Activated CD8-positive, alpha-beta memory T cell treated with anti-CD3 and anti-CD28 coated beads for 4 hours (primary cell): ENCODE data around the gene BMAL1.

Source experiments
- DNase-seq, 2 donors: peaks; one replicate each; pipeline ENCODE4 v3.0.0-alpha.2; 2020; ENCODE audit warnings: low read depth in 2 of 2

BMAL1 gene

DNA sequence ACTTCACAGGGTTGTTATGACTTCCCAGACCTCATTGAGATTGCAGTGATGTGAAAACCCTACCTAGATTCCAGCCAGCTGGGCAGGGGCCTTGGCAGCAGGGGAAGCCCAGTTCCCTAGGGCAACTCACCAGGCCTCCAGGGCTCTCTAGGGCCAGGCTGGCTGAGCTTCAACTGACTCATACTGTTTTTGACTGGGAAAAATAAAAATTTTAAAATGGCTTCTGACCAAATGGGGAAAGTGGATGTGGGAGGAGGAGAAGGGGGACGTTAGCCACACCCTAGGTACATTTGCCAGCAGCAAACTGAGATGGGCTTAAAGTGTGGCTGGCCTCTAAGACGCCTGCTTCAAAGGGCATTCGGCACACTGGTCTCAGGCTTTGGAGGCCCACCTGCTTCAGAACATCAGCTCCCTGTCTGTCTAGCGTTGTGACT lies 39.0 kb downstream of the BMAL1 start:
- DNase-seq: no peak

DNA sequence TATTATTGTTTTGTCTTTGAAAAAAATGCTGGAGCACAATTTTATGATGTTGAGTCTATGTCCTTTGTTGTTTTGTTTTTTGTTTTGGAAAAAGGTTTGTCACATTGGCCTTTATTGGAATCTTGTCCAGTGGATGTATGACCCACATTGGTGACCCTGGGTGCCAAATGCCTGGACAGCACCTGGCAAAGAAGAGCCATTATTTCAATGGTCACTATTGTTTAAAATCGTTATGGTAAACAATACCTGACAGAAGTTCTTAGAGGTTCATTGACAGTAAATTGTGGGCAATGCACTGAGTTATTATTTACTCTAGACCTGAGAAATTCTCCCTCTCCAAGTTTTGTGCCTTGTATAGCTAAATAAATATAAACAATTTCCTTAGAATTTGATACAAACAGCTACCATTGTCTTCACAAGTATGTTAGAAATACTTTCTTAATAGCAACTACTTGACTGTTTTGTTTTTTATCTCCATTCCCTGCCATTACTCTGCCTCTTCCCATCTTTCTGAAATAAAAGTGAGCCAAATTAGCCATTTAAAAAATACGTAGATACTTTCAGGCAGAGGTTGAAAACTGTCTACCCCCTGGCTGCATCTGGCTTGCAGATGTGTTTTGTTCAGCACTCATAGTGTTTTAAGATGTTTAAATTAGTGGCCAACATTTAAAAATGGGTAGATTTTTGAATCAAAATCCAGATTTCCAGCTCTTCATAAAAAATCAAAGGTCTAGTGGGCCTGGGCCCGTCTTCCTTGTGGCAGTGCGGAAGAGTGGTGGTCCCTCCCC lies 39.9 kb downstream of the BMAL1 start:
- no peak for DNase-seq

- no peak for DNase-seq
These were observed 41.1 kb downstream of the BMAL1 start for GRCh38 chr11:13318498-13319295.

GRCh38 chr11:13320688-13321087 lies 43.1 kb downstream of the BMAL1 start:
- no peak for DNase-seq

- no peak for DNase-seq
These were observed 43.8 kb downstream of the BMAL1 start for GRCh38 chr11:13321431-13321830.

- DNase-seq: no peak
These were observed 46.6 kb downstream of the BMAL1 start for GRCh38 chr11:13324141-13324540.

GRCh38 chr11:13324709-13325108 lies 47.1 kb downstream of the BMAL1 start:
- no peak for DNase-seq

- DNase-seq: no peak
These were observed 49.8 kb downstream of the BMAL1 start for GRCh38 chr11:13327421-13327820.

DNA sequence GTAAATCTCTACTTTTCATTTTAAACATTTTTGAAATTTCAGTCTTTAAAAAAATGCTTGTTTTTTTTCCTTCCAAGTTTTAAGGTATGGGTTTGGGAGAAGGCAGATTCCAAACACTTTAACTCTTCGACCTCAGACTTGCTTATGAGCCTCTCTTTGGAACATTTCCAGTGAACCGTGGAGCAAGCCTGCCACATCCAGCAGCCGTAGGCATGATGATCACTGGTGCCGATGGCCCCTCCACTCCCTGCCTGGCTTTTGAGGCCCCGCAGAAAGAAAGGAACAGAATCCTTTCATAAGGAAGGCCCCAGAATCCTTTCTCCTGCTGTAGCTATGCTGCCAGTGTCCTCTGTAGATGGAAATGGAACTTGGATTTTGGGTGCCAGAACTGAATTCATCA lies 50.7 kb downstream of the BMAL1 start:
- DNase-seq: no peak

DNA sequence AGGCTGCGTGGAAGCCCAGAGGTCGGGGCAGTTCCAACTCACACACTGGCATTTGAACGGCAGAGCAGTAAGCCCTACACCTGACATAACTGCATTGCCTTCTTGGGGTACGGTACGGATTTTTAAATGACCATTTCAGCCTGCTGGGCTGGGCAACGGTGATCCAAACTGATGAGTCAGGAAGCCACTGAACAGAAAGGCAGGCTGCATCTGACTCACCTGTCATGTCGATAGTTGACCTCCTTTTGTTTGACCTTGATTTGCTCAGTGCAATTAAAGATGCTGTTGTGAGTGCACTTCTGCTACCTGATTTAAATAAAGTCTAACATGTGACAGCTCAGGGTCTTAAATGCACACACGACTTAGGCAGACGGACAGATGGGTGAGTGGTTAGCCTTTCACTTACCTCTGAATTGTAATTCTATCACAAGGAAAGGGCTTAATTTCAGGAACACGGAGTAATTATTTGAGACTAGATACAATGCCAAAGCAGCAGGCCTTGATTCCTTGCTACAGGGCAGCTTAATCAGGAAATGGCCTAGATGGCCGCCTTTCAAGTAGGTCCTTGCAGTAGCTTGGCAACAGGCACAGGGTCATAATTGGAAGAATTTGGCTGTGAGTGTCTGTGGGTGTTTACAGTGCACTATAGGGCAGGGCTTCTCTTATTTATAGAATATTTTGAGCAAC lies 52.2 kb downstream of the BMAL1 start:
- no peak for DNase-seq

GRCh38 chr11:13332124-13332523 lies 54.5 kb downstream of the BMAL1 start:
- no peak for DNase-seq

DNA sequence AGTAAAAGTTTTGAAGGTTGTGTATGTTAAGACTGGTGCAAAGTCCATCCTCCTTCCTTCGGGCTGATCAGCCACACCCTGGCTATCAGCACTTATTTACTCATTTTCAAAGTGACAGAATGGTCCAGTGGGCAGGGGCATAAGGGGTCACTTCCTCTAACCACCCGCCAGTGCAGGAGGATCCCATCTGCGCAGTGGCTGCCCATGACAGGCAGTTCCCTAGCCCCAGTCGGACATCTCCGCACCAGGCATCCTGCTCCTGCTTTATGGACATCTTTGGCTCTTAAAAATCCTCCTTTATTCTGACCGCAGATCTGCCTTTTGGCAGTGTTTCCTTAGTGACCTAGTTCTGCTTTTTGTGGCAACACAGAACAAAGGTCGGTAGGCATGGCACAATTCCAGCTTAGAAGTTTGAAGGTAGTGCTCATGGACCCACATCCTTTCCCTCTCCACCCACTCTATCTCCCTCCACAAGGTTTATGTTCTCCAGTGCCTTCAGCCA lies 55.9 kb downstream of the BMAL1 start:
- no peak for DNase-seq

GRCh38 chr11:13334034-13334786 lies 56.6 kb downstream of the BMAL1 start:
- DNase-seq: no peak

DNA sequence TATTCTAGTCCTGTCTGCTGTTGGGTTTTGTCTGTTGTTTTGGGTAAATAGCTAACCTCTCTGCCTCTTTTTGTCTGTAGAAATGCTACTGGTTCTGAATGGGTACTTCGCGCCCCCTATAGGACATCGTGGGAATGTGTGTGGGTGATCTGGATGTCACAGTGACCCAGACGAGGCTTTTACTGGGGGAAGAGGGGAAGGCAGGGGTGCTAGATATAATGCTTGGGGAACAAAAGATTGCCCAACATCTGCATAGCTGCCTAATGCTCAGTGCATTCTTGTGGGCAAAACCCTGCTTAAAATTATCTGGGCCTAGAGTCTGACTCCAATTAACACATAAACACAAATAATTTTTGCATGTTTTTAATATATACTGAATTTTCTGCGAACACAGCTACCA lies 57.7 kb downstream of the BMAL1 start:
- peak; percentile 43 for DNase-seq

- DNase-seq: no peak
These were observed 58.8 kb downstream of the BMAL1 start for GRCh38 chr11:13336246-13336878.

DNA sequence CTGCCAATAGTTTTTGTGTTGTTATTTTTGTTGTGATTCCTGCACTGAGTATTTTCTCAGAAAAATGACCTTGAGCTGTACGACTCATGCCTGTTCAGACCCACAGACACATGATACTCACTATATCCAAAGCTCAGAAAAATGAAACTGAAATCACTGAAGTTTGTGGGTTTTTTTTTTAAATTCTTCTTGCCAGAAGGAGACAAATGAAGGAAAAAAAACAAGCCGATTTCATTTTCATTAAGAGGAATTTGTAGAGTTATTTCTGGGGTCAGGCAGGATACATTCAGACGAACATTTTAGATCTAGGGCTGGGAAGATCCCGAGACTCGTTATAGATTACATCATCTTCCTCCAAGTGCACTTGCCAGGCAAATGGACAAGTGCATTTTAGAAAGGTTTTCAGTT lies 60.4 kb downstream of the BMAL1 start:
- no peak for DNase-seq

DNA sequence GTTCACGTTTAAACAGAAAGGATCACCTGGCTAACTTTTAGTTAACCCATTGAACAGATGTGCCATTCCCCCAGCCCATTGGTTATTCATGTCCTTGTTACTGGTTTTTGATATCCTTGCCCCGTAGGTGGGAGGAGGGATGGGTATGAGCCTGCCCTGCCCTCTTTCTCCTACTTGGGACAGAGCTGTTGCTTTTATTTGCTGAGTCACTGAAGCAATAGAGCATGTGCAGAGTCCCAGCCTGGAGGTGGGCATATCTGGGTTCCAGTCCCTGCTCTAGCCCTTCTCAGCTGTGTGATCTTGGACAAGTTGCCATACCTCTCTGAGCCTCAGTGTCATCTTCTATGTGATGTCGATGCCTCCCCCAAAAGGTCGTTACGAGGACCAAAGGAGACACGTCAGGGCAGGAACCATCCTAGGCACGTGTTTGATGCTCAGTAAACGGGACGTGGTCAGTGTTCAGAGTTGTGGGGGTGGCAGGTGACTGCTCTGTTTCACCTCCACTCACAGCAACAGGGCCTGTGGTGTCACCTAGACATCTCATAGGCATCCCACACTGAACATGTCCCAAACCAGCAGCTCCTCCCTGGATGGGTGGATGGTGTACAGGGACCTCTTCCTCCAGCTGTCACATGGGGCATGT lies 61.0 kb downstream of the BMAL1 start:
- DNase-seq: no peak

- no peak for DNase-seq
These were observed 61.9 kb downstream of the BMAL1 start for GRCh38 chr11:13339195-13340153.

DNA sequence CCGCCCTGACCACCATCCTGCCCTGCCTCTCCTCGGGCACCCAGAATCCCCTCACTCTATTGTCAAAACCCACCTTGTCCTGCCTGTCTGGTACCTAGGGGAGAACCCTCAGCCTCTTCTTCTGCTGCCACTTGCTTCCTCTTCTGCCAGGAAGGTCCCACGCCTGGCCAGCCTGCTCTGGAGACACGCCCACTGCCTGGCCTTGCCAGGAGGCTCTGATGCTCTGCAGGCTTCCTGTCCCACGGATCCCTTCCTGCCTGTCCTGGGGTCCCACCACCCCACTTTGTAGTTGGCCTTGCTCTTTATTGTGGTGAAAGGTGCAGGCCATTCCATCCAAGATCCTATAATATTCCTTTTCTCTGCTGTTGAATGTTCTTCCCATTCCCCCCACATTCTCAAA lies 63.4 kb downstream of the BMAL1 start:
- no peak for DNase-seq
